HTERT RPE-1 (cell line): ENCODE data around the gene FNBP1L.

Source experiments
- in situ Hi-C: fragments of 300-500 bp; cut with MboI; formaldehyde crosslinking; loops from 4 replicates; pipeline ENCODE4 v1.14.3; 2020; ENCODE audit warnings: low sequenced_read_pairs

The FNBP1L gene

DNA sequence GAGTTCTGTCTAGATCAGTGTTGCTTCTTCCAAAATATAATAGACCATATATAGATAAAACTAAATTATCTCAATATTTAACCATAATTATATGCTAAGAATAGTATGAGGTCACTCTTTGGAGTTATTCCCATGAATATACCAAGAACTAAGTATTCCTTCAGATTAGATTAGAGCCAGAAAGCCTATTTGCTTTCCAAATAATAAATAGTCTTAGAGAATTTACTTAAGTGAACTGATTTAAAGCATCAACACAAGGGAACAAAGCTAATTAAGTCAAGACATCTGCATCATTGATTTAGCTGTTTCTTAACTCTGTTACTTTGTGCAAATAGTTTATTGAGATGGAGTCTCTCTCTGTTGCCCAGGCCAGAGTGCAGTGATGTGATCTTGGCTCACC lies 35.7 kb downstream of the FNBP1L start:
- in situ Hi-C loops, result no loop called here

DNA sequence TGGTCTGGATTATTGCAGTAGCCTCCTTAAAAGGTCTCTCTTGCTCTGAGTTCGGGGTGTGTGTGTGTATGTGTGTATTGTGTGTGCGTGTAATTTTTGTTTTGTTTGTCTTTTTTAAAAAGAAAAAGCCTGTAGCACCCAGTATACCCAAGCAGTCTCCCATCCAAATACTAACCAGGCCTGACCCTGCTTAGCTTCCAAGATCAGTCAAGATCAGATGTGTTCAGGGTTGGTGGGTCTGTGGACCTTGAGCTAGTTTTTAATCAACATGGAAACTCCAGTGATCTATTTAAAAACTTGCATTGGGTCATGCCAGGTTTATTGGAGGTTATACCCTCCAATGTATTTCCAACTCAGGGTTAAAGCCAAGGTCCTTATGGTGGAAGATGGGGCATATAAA lies 40.3 kb downstream of the FNBP1L start:
- in situ Hi-C loops, result no loop called here

DNA sequence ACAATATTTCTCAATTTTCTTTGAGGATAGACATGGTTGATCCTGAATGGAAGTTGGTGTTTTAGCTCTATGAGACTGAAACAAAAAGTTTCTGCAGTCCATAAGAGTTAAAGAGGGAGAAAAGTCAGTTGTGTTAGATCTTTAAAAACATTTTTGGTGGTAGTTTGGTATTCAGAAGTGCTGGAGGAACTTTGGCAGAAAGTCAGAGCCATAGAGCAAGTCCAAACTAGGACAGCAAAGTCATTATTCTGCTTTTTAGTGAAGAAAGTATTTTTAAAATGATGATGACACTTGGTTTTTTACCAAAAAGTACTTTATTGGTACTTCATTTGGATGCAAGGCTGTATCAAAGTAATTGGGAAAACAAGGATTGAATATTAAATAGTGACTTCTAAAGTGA lies 41.8 kb downstream of the FNBP1L start:
- in situ Hi-C loops, result no loop called here

DNA sequence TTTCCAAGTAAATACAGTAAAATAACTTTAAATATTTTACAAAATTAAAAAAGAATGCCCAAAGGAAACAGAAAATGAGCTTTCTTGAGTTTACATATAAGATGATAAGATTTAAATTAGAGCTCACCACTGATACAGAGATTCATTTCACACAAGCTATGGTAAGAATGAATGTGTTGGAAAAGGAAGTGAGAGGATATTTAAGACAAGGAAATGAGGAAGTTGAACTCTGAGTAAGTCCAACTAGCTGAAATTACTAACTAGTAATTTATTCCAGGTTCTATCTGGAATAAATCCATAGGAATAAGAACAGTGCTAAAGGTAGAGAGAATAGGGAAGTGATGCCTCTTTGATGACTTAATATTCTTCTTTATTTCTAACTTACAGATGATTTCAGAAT lies 42.4 kb downstream of the FNBP1L start:
- in situ Hi-C loops, result no loop called here

DNA sequence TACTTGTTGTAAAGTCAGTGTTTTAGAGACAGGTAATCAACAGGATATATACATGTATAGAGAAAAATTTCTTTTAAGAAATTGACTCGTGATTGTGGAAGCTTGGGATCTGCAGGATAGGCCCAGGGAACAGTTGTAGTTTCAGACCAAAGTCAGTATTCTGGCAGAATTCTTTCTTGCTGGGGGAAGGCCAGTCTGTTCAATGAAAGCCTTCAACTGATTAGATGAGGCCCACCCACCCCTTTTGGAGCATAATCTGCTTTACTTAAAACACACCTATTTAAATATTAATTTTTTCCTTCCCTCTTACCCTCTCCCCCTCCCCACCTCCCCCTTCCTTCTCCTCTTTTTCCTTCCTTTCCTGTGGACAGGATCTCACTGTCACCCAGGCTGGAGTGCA lies 48.0 kb downstream of the FNBP1L start:
- in situ Hi-C loops, result no loop called here

DNA sequence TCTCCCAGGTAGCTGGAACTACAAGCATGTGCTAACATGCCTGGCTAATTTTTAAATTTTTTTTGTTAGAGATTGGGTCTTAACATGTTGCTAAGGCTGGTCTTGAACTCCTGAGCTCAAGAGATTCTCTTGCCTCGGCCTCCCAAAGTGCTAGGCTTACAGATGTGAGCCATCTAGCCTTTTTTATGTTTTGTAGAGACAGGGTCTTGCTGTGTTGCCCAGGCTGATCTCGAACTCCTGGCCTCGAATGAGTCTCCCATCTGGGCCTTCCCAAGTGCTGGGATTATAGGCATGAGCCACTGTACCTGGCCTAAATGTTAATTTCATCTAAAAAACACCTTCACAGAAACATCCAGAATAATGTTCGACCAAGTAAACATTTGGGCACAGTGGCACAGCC lies 48.6 kb downstream of the FNBP1L start:
- in situ Hi-C loops, result no loop called here

DNA sequence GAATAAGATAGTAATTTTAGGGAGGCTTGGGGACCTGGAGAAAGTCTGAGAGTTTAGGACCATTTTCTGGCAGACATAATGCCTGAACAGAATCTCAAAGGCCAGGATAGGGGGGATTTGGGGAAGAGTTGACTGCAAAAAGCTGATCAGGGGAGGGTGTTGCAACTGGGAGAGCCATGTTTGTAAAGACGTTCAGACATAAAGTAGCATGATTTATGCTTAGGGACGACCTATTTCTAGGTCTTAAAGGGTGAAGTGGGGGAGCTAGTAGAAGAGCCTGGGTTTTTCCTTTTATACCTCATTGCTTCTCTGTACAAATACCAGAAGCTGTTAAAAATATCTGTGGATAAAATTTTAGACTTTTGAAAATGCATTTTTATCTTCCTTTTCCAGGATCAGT lies 51.2 kb downstream of the FNBP1L start:
- in situ Hi-C loops, result no loop called here

DNA sequence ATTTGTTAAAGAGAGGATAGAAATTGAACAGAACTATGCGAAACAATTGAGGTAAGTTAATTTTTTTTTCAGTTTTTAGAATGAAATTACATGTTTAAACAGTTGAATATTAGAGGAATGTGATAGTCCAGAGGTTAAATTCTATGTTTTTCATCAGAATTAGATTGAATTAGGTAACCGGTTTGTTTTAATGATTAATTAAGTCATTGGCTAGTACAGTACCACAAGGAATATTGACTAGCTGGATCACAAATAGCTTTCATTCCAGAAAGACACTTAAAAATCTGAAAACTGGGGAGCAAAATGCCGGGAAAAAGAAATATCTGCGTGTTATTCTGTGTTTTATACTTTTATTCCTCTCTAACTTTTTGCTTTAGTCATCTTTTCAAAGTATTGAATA lies 51.6 kb downstream of the FNBP1L start:
- in situ Hi-C loops, result no loop called here

DNA sequence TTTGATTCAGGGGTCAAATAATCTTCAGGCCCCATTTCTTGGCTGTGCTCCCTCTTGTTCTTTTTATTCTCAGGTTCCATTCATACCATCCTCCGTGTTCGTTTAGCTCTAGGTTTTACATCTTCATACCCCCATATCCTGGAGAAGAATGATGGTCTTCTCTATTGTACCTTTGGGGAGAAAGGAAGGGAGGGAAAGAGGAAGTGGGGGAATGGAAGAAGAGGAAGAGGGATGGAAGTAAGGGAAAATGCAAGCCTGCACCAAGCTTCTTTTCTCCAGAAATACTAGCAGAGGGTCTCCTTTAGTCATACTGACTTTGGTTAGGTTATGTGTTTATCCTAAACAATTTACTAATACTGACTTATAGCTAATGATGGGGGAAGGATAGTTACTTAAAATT lies 52.4 kb downstream of the FNBP1L start:
- in situ Hi-C loops, result no loop called here

DNA sequence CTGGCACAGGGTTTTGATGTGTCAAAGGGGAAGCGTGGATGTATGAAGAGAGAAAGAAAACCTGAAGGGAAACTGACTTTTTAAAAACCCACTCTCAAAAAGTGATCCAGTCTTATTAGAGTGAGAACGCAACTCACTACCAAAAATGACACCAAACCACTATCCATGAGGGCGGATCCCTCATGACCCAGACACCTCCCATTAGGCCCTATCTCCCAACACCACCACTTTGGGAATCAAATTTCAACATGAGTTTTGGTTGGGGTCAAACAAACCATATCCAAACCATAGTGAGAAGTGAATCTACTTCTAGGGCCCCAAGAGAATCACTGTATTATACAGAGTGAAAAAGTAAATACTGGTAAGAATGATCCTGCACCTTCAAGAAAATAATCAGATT lies 53.5 kb downstream of the FNBP1L start:
- in situ Hi-C loops, result no loop called here

DNA sequence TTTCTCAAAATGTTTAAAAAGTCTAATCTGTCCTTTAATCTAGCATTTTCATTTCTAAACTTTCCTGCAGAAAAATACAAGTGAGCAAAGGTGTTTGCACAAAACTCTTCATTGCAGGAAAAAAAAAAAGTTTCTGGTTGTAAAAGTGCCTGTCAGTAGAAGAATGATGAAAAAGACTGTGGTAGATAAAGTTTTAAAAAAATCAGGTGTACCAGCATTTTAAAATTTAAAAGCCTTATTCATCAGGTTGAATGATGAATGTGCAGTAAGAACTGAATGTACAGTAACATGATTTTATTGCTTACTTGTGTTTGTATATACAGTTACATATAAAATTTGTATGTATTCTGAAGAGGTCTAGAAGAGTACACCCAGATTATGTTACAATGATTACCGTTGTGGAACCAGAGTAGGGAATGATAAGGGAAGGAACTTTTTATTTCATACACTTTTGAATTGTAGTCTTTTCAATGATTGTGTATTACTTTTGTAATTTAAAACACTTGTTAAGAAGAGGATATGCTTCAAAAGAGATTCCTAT lies 54.0 kb downstream of the FNBP1L start:
- in situ Hi-C loops, result no loop called here

DNA sequence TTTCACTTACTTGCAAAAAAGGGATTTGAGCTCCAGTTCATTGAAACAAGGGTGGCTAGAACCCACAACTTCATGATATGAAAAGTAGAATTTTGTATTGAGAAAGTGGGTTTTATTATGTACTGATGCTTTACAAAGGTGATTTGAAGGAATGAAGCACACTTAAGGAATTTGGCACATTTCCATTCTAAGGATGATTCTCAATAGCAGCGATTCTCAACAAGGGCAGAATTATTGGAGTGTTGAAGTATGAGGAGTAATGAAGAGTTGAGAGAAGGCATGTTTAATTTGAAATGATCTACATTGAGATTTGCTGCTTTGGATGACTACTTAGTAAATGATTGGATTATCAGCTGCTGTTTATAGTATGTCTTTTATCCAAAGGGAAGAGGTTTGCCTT lies 54.7 kb downstream of the FNBP1L start:
- in situ Hi-C loops, result no loop called here

DNA sequence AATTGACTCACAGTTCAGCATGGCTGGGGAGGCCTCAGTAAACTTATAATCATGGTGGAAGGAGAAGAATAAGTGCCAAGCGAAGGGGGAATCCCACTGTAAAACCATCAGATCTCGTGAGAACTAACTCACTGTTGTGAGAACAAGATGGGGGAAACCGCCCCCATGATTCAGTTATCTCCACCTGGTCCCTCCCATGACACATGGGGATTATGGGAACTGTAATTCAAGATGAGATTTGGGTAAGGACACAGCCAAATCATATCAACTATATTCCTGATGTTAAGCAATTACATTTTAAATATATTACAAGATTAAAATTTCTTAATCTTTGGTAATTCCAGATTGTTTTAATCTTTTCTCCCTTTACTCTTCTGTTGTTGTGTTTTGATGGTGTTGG lies 55.2 kb downstream of the FNBP1L start:
- in situ Hi-C loops, result no loop called here

DNA sequence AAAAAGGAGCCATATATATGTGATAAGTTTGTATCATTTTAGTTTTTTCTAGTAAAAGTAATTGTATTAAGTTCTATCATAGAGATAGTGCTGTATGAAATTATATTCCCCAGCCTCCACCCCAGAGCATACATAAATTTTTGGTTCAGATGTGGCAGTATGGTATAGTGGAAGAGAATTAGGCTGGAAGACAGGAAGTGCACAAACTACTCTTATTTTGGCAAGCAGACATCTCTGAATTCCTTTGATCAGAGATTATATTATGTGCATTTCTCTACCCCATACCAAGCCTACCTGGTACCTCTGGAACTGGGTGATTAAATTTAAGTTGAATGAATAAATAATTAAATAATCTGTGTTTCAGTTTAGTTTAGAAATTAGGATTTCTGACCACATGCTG lies 55.9 kb downstream of the FNBP1L start:
- in situ Hi-C loops, result no loop called here

DNA sequence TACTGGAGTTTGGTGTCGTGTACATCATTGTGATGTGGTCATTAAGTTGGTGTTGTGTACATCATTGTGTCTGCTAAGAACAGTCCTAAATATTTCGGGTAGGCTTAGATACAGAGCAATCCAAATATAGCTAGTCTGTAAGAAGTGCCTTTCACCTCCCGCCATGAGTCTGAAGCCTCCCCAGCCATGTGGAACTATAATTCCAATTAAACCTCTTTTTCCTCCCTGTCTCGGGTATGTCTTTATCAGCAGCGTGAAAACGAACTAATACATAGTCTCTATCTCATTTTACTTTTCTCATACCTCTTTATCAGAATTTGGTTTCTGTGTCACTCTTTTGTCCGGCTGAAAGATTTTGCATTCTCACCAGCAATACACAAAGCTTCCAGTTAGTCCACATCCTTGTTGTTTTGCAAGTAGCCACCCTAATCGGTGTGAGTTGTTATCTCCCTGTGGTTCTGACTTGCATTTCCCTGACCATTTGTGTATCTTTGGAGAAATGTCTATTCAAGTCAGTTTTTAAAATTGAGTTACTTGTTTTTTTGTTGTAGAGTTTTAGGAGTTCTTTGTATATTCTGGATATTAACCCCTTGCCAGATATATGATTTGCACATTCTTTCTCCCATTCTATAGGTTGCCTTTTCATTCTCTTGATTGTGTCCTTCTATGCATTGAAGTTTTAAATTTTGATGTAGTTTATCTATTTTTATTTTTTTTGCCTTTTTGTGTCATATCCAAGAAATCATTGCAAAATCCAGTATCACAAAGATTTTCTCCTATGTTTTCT lies 56.5 kb downstream of the FNBP1L start:
- in situ Hi-C loops, result no loop called here

DNA sequence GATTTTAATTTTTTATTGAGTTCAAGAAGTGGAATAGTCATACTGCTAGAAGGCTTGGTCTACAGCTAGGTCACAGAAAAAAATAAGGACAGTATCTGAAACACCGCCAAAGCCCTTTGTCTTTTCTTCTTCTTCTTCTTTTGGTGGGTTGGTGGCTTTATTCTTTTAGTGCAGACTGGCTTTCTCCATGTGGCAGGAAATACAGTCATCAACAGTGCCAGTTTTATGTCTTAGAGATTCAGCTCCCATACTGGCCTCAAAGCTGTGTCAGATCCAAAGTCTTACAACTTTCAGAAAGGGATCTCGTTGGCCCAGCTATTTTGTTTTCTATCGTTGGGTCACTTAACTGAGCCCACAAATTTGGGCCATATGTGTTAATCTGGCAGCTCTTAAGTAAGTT lies 58.2 kb downstream of the FNBP1L start:
- in situ Hi-C loops, result no loop called here

DNA sequence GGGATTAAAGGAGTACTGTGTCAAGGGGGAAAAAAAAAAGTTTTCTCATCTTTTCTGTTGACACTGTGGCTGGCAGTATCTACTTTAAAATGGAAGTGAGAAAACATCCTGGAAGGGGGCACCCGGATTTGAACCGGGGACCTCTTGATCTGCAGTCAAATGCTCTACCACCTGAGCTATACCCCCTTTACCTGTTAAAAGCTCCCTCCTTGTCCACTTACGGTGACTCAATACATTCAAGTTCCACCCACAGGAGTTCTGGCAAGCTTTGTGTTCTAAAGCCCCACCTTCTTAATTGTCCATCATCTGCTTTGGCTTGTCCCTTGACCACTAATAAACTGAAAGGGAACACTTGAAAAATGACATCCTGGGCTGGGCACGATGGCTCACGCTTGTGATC lies 68.2 kb downstream of the FNBP1L start:
- in situ Hi-C loops, result no loop called here

DNA sequence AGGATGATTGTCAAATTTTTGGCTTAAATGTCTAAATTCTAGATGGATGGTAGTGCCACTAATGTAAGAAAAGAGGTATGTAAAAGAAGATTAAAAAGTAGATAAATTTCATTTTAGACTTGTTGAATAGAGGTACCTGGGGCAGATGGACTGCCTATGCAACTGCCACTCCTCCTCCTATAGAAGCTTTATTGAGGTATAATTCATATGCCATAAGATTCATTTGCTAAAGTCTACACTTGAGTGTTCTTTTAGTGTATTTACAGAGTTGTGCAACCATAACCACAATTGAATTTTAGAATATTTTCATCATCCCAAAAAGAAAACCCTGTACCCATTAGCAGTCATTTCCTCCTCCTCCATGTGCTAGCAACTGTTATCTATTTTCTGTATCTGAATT lies 70.6 kb downstream of the FNBP1L start:
- in situ Hi-C loops, result no loop called here

DNA sequence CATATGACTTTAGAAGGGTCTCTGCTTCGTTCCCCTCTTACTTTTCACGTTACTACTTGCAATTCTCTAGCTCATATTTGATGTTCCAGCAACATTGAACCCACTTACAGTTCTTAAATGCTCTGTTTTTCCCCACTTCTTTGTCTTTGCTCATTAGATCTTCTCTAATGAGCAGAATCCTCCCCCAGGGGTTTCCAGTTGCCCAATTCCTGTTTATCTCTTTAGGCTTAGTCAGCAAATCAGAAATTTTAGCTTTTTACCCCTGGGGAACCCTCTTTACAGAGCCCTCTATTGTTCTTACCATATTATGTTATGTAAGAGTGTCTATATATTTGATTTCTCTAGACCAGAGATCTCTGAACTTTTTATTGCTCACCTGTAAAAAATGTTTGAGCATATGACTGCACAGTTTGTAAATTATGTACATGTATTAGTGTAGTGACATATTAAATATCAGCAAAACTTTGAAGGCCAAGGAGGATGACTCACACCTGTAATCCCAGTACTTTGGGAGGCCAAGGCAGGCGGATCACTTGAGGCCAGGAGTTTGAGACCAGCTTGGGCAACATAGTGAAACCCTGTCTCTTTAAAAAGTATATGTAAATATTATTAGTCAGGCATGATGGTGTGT lies 71.4 kb downstream of the FNBP1L start:
- in situ Hi-C loops, result no loop called here

DNA sequence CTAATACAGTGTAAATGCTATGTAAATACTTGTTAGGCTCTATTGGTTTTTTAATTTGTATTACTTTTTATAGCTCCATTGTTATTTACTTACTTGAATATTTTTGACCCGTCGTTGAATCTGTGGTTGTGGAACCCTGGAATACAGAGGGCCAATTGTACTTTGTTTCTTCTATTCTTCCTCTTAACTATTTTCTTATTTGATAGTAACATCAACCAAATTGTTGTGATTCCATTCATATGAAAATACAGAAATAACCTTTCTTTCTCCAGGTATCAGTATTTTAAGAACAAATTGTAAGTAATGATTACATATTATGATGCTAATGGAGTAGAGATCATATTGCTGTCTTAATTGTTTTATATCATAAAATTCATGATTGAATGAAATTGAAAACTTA lies 73.7 kb downstream of the FNBP1L start:
- in situ Hi-C loops, result no loop called here

DNA sequence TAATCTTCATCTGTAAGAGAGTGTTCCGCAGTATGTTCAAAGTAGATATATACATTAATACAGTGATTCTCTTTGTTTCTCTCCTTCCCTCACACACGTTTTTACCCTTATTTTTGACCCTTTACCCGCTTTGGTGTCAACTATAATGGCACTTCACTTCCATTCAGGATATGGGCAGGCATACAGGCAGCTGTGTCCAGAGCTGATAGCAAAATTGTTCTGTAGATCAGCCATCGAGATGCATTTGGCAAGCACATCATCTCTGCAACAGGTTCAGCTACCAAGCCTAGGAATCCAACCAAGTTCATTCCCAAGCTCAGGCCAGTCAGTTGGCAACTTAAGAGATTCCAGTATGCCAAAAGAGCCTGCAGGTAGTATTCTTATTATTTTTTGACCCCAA lies 74.8 kb downstream of the FNBP1L start:
- in situ Hi-C loops, result no loop called here

DNA sequence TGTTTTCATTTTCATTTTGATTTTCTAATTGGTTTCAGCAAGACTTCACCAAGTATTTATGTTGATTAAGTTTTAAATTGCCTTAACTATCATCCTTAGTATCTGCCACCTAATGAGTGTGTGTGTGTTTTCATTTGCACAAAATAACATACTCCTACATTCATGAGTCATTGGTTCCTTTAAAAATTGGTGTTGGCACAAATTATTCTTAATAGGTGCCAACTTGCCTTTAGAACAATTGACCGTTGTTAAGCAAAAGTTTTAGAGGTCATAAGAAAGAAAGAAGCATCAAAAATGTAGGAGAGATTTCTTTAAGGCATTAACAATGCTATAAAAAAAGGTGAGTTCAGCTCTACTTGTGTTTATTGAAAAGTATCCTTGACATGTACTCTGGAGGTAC lies 77.5 kb downstream of the FNBP1L start:
- in situ Hi-C loops, result no loop called here

DNA sequence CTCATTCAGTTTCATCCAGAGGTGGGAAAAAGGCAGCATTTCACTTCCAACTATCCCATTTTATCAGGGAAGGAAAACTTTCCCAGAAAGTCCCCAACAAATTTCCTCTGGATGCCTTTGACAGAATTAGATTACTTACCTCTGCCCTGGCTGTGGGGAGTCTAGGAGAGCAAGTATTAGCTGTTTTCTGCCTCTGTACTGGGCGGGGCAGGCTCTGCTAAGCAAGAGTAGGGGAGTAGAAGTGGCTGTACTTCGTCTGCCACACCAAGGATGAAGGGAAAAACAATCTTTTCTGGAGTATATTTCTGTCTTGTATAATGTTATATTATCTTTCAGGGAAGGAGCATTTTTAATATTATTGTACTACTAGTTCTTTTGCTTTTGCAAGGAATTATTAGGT lies 78.5 kb downstream of the FNBP1L start:
- in situ Hi-C loops, result no loop called here
